Breast epithelium (tissue), 4 donors: ENCODE results near the gene IL22RA1. TPM values are rescaled to one million over a fixed set of nuclear protein-coding genes. Genes with fewer than 3 reads are reported as not detected.

Source experiments
- DNase-seq, 2 donors: peaks; one replicate each; pipeline ENCODE4 v3.0.0-alpha.2; 2019; ENCODE audit warnings: low spot score in 2 of 2
- H3K27ac ChIP-seq, 2 donors: fragments of 200-600 bp; sonication (generic) in 1 of 2; one replicate each; pipeline ENCODE4 v1.5.1; 2016 to 2019; ENCODE audit warnings: mild to moderate bottlenecking in 1 of 2
- H3K27me3 ChIP-seq, 2 donors: fragments of 200-600 bp; sonication (generic) in 1 of 2; one replicate each; pipeline versions ENCODE4 v1.5.1 to v1.6.0; 2017 to 2019; ENCODE audit warnings: control low read depth in 1 of 2, mild to moderate bottlenecking in 1 of 2
- H3K36me3 ChIP-seq: fragments of 200-600 bp; one replicate; pipeline ENCODE4 v1.5.1; 2019
- H3K4me1 ChIP-seq, 2 donors: fragments of 200-600 bp; sonication (generic); one replicate each; pipeline ENCODE4 v1.5.1; 2016 to 2019; ENCODE audit warnings: control low read depth in 1 of 2
- H3K4me3 ChIP-seq, 3 donors: fragments of 200-600 bp; sonication (generic); 1 replicate in 2 of 3; 2 replicates in 1 of 3; pipeline ENCODE4 v1.5.1; 2016 to 2019; ENCODE audit warnings: mild to moderate bottlenecking in 3 of 3, moderate library complexity in 2 of 3
- H3K9me3 ChIP-seq, 2 donors: fragments of 200-600 bp; sonication (generic) in 1 of 2; one replicate each; pipeline ENCODE4 v1.5.1; 2016 to 2019; ENCODE audit warnings: control low read depth in 1 of 2
- CTCF ChIP-seq, 3 donors: fragments of 450-650 bp; IDR thresholded peaks; one replicate each; pipeline ENCODE4 v1.5.1; 2016 to 2017; ENCODE audit warnings: antibody characterized with exemption in 3 of 3, mild to moderate bottlenecking in 3 of 3, moderate library complexity in 3 of 3
- POLR2A ChIP-seq: fragments of 450-650 bp; IDR thresholded peaks from one replicate; pipeline ENCODE4 v1.6.1; 2016; ENCODE audit warnings: antibody characterized with exemption, mild to moderate bottlenecking, moderate library complexity
- POLR2AphosphoS5 ChIP-seq, 3 donors: sonication (generic); formaldehyde crosslinking; IDR thresholded peaks; one replicate each; pipeline ENCODE4 v1.6.1; 2017; ENCODE audit warnings: antibody characterized with exemption in 3 of 3
- intact Hi-C: fragments of 100-400 bp; cut with DNase I; formaldehyde crosslinking; loops from one replicate; pipeline ENCODE4 v1.15.1; 2023; ENCODE audit warnings: low total_unique reads
- total RNA-seq, 3 donors: library from RNA; depleted of rRNA; stranded (reverse); fragments of >200 nt; gene quantifications; one replicate each; pipeline ENCODE4 v1.1.0, GENCODE V29; 2016

The IL22RA1 gene
- total RNA-seq, 3 donors from 2014 or later, result 0.73 to 0.98 TPM; not detected in 1

DNA sequence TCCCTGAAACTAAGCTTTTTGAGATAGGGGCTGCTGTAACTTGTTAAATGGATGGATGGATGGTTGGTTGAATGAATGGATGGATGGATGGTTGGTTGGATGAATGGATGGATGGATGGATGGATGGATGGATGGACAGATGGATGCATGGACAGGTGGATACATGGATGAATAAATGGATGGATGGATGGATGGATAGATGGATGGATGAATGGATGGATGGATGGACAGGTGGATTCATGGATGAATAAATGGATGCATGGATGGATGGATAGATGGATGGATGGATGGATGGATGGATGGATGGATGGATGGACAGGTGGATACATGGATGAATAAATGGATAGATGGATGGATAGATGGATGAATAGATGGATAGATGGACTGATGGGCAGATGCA, 57.9 kb downstream of the IL22RA1 start:
- TF ChIP-seq CTCF (IDR thresholded peaks at IDR 0.05) (no peak), POLR2AphosphoS5 (IDR thresholded peaks at IDR 0.05) (no peak)
- no peaks in the 10 kb centered on the region for H3K9me3 ChIP-seq
- intact Hi-C loops, result loop anchor here (10.0 kb wide), 1 partner anchor 1880 kb away; no protein-coding TSS in a partner anchor

DNA sequence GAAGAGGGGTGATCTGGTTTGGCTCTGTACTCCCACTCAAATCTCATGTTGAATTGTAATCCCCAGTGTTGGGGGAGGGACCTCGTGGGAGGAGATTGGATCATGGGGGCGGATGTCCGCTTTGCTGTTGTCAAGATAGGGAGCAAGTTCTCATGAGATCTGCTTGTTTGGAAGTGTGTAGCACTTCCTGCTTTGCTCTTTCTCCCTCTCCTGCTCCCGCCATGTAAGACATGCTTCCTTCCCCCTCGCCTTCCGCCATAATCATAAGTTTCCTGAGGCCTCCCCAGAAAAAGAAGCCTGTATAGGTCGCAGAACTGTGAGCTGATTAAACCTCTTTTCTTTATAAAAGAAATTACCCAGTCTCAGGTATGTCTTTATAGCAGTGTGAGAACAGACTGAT, 58.9 kb downstream of the IL22RA1 start:
- no peaks in the 10 kb centered on the region for H3K4me1 ChIP-seq
- no peaks in the 10 kb centered on the region for H3K36me3 ChIP-seq
- intact Hi-C loops, result loop anchor here (10.0 kb wide), 1 partner anchor 1881 kb away; no protein-coding TSS in a partner anchor
- H3K27ac ChIP-seq, result no peak overlapping the region
- no peaks in the 10 kb centered on the region for H3K27me3 ChIP-seq
- no peak overlapping the region for H3K4me3 ChIP-seq
- TF ChIP-seq POLR2A (no peak), POLR2AphosphoS5 (IDR thresholded peaks at IDR 0.05) (no peak), CTCF (IDR thresholded peaks at IDR 0.05) (no peak)
- H3K9me3 ChIP-seq, result no peaks in the 10 kb centered on the region
- no peak for DNase-seq

More for the DNA sequence above, 57.9 kb downstream of the IL22RA1 start:
- H3K4me1 ChIP-seq, result no peaks in the 10 kb centered on the region
- H3K27ac ChIP-seq, result no peak overlapping the region
- no peak overlapping the region for H3K4me3 ChIP-seq
- no peaks in the 10 kb centered on the region for H3K36me3 ChIP-seq
- H3K27me3 ChIP-seq, result no peaks in the 10 kb centered on the region
- no peak for DNase-seq

- Histone ChIP-seq H3K4me1 (no peaks in the 10 kb centered on the region), H3K27me3 (no peaks in the 10 kb centered on the region), H3K9me3 (no peaks in the 10 kb centered on the region), H3K4me3 (no peak overlapping the region), H3K36me3 (no peaks in the 10 kb centered on the region), H3K27ac (no peak overlapping the region)
- DNase-seq, result no peak
- TF ChIP-seq POLR2A, result no peak
- no peak for TF ChIP-seq CTCF (IDR thresholded peaks at IDR 0.05)
- TF ChIP-seq POLR2AphosphoS5 (IDR thresholded peaks at IDR 0.05), result no peak
- intact Hi-C loops, result loop anchor here (10.0 kb wide), 1 partner anchor 1882 kb away; no protein-coding TSS in a partner anchor
Measured at GRCh38 chr1:24082372-24082771, 60.6 kb downstream of the IL22RA1 start.

- Histone ChIP-seq H3K36me3 (no peaks in the 10 kb centered on the region), H3K9me3 (no peaks in the 10 kb centered on the region), H3K4me3 (no peak overlapping the region), H3K27ac (no peak overlapping the region), H3K27me3 (no peaks in the 10 kb centered on the region), H3K4me1 (no peaks in the 10 kb centered on the region)
- no peak for TF ChIP-seq CTCF (IDR thresholded peaks at IDR 0.05)
- TF ChIP-seq POLR2AphosphoS5 (IDR thresholded peaks at IDR 0.05), result no peak
- TF ChIP-seq POLR2A, result no peak
- DNase-seq, result no peak
- intact Hi-C loops, result loop anchor here (10.0 kb wide), 1 partner anchor 1884 kb away; no protein-coding TSS in a partner anchor
Measured at GRCh38 chr1:24081190-24081589, 61.8 kb downstream of the IL22RA1 start.

DNA sequence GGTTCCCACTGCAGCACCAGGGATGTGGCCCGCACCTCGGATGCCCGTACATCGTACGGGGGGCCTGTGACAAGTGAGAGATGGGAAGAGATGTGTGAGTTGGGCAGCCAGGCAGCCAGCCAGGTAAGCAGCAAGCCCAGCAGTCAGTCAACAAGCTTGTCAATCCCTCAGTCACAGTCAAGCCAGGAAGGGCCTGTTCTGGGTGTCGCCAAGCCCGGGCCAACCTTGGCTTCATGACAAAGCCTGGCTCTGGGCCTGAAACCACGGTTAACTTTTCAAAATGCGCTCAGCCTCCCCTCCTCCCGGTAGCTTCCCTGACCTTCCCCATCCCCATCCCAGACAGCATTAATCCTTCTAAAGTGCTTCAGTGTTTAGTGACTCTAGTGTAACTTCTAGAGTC, 62.8 kb downstream of the IL22RA1 start:
- no peaks in the 10 kb centered on the region for H3K9me3 ChIP-seq
- no peak for DNase-seq
- H3K27ac ChIP-seq, result no peak overlapping the region
- no peaks in the 10 kb centered on the region for H3K36me3 ChIP-seq
- H3K4me1 ChIP-seq, result no peaks in the 10 kb centered on the region
- TF ChIP-seq POLR2AphosphoS5 (IDR thresholded peaks at IDR 0.05), result no peak
- no peak for TF ChIP-seq CTCF (IDR thresholded peaks at IDR 0.05)
- no peak for TF ChIP-seq POLR2A
- no peaks in the 10 kb centered on the region for H3K27me3 ChIP-seq
- intact Hi-C loops, result loop anchor here (10.0 kb wide), 1 partner anchor 1885 kb away; no protein-coding TSS in a partner anchor
- H3K4me3 ChIP-seq, result no peak overlapping the region
